GM12801 (cell line): ENCODE data around the gene SLC22A17.

Experiments
- TF ChIP-seq, protein P1 (sequence below): IDR thresholded peaks from one replicate; pipeline ENCODE4 v1.5.1; 2011; ENCODE audit warnings: control low read depth; ENCODE audit not compliant: insufficient read length; ENCODE audit errors: extremely low read depth

SLC22A17 gene

GRCh38 chr14:23301969-23302289 is 50.8 kb downstream of the SLC22A17 start:
- TF ChIP-seq, protein P1, sequence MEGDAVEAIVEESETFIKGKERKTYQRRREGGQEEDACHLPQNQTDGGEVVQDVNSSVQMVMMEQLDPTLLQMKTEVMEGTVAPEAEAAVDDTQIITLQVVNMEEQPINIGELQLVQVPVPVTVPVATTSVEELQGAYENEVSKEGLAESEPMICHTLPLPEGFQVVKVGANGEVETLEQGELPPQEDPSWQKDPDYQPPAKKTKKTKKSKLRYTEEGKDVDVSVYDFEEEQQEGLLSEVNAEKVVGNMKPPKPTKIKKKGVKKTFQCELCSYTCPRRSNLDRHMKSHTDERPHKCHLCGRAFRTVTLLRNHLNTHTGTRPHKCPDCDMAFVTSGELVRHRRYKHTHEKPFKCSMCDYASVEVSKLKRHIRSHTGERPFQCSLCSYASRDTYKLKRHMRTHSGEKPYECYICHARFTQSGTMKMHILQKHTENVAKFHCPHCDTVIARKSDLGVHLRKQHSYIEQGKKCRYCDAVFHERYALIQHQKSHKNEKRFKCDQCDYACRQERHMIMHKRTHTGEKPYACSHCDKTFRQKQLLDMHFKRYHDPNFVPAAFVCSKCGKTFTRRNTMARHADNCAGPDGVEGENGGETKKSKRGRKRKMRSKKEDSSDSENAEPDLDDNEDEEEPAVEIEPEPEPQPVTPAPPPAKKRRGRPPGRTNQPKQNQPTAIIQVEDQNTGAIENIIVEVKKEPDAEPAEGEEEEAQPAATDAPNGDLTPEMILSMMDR: no peak

GRCh38 chr14:23301288-23301968 is 51.3 kb downstream of the SLC22A17 start:
- TF ChIP-seq, protein P1: no peak

DNA sequence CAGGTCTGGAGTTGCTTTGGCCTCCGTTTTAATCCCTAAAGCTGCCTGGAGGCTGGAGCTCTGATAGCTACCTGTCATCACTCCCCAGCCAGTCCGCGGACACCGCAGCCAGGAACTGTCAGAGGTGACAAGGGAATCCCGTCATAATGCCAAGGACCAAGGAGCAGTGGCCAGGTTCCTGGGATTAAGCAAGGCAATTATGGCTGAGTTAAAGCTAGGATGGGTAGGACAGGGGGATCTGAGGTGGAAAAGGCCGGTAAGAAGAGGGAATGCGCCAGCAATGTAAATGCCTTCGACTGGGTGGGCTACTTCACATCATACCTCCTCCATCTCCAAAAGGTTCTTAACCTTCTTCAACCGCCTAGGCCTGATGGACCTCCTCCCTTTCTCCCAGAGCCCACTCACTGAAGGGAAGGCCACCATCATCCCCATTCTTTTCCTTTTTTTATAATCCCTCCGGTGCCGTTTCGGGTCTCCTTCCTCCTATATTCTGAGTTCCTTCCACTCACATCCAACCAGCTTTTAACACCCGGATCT is 51.9 kb downstream of the SLC22A17 start:
- TF ChIP-seq, protein P1: no peak

DNA sequence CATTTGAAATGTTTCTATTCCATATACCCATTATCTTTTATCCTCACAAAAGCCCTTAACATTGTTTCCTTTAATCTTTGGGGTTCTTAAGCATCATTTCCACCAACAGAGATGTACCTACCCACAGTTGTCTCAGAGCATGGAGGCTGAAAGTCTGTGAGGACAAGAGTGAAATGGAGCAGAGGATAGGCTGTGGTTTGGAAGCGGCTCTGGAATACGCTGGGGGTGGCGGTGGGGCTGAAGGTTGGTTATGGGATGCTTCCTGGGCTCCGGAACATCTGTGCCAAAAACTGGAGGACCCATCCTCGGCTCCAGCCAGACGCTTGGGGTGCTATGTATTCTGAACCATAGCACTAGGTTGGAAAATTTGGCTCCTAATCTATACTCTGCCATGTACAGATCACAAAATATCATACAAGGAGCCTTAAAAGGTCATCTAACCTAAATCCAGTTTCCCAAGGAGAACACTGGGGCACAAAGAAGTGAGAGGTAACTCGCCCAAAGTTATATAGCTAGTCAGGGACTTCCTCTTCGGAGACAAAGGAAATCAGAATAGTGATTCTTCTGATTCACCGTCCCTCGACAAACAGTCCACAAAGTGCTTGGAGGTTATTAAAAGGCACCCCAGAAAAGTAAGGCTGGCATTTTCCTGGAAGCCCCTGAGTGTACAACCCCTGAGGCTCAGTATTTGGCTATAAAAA is 52.6 kb downstream of the SLC22A17 start:
- TF ChIP-seq, protein P1: no peak

DNA sequence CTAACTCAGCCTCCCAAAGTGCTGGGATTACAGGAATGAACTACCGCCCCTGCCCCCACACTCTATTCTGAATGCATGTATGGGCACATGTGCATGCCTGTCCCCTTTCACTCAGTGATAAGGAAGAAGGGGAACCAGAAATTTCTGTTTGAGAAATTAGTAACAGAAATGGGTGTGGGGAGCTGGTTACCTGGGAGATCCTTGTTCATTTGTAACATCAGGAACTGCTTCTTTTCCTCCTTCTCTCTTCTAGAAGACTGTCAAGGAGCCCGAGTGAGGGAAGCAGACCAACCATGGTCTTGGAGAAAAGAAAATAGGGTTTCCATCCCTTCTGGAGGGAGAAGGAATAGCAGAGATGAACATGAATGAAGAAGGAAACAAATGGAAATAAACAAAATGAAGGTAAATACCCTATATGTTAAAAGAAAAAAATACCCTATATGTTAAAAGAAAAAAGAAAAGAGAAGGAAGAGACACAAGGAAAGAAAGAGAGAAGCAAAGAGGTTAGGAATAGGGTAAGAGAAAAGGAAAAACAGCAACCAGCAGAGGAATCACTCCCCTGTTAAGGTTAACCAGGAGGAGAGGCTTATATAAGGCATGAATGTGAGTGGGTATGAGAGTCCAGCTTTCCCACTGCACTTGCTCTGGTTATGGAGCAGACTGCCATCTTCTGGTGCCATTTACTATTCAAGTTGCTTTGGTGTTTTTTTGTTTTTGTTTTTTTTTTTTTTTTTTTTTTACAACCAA is 53.3 kb downstream of the SLC22A17 start:
- TF ChIP-seq, protein P1: no peak

- TF ChIP-seq, protein P1: no peak
These were observed 54.9 kb downstream of the SLC22A17 start for GRCh38 chr14:23297611-23298277.

- TF ChIP-seq, protein P1: no peak
These were observed 55.6 kb downstream of the SLC22A17 start for GRCh38 chr14:23297096-23297495.
